Left lung (tissue), 10 donors: Measurements from ENCODE around the gene WDR44. TPM values are rescaled to one million over a fixed set of nuclear protein-coding genes. Genes with fewer than 3 reads are reported as not detected.
A peak's percentile ranks its signal among the peaks of the same experiment; 100 is the strongest.

Experiments
- ATAC-seq: fragments of 200-7000 bp; cut with Tn5 transposase; one replicate; pipeline ENCODE4 v1.9.1; 2020; ENCODE audit warnings: moderate library complexity
- DNase-seq, 4 donors: peaks; one replicate each; pipeline ENCODE4 v3.0.0-alpha.2; 2013 to 2020
- H3K27ac ChIP-seq, 2 donors: fragments of 200-600 bp; sonication (generic) in 1 of 2; one replicate each; pipeline versions ENCODE4 v1.5.0 to v1.8.0; 2020 to 2021
- H3K27me3 ChIP-seq, 2 donors: fragments of 200-600 bp; sonication (generic) in 1 of 2; one replicate each; pipeline versions ENCODE4 v1.5.0 to v1.8.0; 2020 to 2021
- H3K36me3 ChIP-seq, 2 donors: fragments of 200-600 bp; sonication (generic) in 1 of 2; one replicate each; pipeline versions ENCODE4 v1.5.0 to v1.8.0; 2020 to 2021
- H3K4me1 ChIP-seq, 2 donors: fragments of 200-600 bp; one replicate each; pipeline ENCODE4 v1.8.0; 2021
- H3K4me3 ChIP-seq, 2 donors: fragments of 200-600 bp; sonication (generic) in 1 of 2; one replicate each; pipeline versions ENCODE4 v1.5.0 to v1.8.0; 2020 to 2021; ENCODE audit warnings: mild to moderate bottlenecking in 1 of 2
- H3K9me3 ChIP-seq, 2 donors: fragments of 200-600 bp; sonication (generic) in 1 of 2; one replicate each; pipeline versions ENCODE4 v1.5.0 to v1.8.0; 2020 to 2021
- intact Hi-C, 2 donors: fragments of 100-400 bp; cut with DNase I; formaldehyde crosslinking; loops; one replicate each; pipeline versions ENCODE4 v1.11.2 to v1.14.2; 2022
- polyA plus RNA-seq, 6 donors: library from polyadenylated mRNA; unstranded; fragments of 120-200 nt; gene quantifications; one replicate each; pipeline ENCODE4 v1.2.1, GENCODE V29; 2013; ENCODE audit not compliant: insufficient read length in 6 of 6
- total RNA-seq, 2 donors: library from RNA; stranded (reverse); fragmentation: NEBNext Ultra II Directional; extraction: Animal tissue kit (Norgen Biotek cat#: 25700); gene quantifications; one replicate each; pipeline ENCODE4 v1.2.1, GENCODE V29; 2021
- TF ChIP-seq, protein P1 (sequence below), 2 donors: fragments of 200-600 bp; sonication (generic) in 1 of 2; IDR thresholded peaks; one replicate each; pipeline versions ENCODE4 v1.5.0 to v1.8.0; 2021; ENCODE audit warnings: antibody characterized with exemption in 2 of 2
- donor health status: DM: no; HTN: yes; CAD: no.
- donor health status: DM: no; HTN: no; CAD: no.

Gene WDR44
- total and polyA plus RNA-seq, 8 donors, result 12.0 to 16.3 (median 13.4) TPM

DNA sequence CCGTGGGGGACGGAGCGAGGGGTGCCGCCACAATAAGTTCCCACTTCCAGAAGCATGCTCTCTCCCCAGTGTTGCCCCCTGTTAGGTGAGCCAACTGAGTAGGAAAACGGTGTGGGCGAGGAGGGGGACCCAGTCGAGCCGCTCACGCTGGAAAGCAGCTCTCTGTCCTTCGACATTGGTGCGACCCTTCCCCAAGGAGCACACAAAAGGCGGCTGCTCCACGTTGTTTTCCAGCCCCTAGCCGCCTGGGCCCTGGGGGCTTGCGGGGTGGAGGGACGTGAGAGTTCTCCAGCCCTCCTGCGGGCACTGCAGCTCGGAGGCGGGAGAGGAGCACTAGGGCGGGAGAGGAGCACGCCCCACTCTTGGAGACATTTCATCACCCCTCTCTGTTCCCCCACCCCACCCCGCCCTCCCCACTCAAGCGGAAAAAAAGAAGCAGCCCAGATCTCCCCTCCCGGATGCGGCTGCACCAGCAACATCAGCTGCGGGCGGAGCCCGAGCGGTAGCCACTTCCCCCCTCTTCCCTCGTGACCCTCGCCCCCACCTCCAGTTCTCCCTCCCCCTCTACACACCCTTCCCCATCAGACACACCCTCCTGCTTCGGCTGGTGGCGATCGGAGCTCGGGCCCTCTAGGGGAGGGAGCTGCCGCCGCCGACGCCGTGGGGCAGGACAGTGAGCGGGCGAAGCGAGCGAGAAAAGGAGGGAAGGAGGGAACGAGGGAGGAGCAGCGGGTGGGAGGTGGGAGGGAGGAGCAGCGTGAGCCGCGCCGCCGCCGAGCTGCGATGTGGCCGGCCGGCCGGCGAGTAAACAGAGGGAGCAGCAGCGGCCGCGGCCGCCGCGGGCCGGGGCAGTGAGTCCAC lies 149.4 kb downstream of the WDR44 start, which contains the start of gene DOCK11:
TSS of gene DOCK11 (plus strand) at position 755 of the 861 bp plus-strand sequence. CDS start 157 bp downstream, outside the sequence.
- Histone ChIP-seq H3K27ac (peak within 1 kb of the TSS; percentile 72 to 92), H3K9me3 (no peaks in the 10 kb centered on the region), H3K36me3 (no peaks in the 10 kb centered on the region), H3K27me3 (no peaks in the 10 kb centered on the region), H3K4me3 (peak within 1 kb of the TSS; percentile 69), H3K4me1 (peaks cover 0 to 7% of the 10 kb centered on the region in 2 donors)
- TF ChIP-seq, protein P1, sequence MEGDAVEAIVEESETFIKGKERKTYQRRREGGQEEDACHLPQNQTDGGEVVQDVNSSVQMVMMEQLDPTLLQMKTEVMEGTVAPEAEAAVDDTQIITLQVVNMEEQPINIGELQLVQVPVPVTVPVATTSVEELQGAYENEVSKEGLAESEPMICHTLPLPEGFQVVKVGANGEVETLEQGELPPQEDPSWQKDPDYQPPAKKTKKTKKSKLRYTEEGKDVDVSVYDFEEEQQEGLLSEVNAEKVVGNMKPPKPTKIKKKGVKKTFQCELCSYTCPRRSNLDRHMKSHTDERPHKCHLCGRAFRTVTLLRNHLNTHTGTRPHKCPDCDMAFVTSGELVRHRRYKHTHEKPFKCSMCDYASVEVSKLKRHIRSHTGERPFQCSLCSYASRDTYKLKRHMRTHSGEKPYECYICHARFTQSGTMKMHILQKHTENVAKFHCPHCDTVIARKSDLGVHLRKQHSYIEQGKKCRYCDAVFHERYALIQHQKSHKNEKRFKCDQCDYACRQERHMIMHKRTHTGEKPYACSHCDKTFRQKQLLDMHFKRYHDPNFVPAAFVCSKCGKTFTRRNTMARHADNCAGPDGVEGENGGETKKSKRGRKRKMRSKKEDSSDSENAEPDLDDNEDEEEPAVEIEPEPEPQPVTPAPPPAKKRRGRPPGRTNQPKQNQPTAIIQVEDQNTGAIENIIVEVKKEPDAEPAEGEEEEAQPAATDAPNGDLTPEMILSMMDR (IDR thresholded peaks at IDR 0.05), result no peak
- DNase-seq (peak; percentile 51 to 92 (median 83)), ATAC-seq (peak; percentile 89)
- intact Hi-C loops, result no loop called here

DNA sequence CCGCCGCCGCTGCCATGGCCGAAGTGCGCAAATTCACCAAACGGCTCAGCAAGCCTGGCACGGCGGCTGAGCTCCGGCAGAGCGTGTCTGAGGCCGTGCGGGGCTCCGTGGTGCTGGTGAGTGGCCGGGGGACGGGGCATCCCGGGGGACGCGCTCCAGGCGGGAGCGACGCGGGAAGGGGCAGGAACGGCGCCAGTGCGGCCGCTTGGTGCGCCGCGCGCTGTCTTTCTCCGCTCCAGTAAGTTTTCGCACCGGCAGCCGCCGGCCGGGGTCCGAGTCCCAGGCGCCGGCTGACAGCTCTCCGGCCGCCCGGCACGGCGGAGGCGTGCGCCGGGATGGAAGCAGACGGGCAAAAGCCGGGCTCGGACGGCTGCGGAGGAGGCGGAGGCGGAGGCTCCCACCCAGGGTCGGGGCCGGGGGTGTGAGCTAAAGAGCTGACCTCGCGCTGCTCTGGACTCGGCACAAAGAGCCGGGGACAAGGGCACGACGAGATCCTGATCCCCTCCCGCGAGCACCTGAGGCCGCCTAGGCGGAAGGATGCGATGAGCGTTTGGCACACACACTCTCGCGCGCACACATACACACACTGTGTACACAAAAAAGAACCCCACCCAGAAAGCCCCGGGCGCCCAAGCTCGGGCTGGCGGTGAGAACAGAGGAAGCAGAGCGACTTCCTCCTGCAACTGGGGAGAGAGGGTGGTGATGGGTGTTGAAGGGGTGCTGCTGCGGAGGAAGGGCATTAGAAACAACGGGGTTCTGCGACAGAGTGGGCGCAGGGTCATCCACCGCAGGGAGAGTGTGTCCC lies 150.3 kb downstream of the WDR44 start:
- peak in 2 of 4 donors; percentile 80 to 90 for DNase-seq
- Histone ChIP-seq H3K27me3 (no peaks in the 10 kb centered on the region), H3K36me3 (no peaks in the 10 kb centered on the region), H3K27ac (peak overlapping the region; percentile 72 to 92), H3K4me1 (peaks cover 0 to 7% of the 10 kb centered on the region in 2 donors), H3K9me3 (no peaks in the 10 kb centered on the region), H3K4me3 (peak overlapping the region; percentile 69)
- TF ChIP-seq, protein P1 (IDR thresholded peaks at IDR 0.05), result no peak
- intact Hi-C loops, result no loop called here
- ATAC-seq, result peak; percentile 56

DNA sequence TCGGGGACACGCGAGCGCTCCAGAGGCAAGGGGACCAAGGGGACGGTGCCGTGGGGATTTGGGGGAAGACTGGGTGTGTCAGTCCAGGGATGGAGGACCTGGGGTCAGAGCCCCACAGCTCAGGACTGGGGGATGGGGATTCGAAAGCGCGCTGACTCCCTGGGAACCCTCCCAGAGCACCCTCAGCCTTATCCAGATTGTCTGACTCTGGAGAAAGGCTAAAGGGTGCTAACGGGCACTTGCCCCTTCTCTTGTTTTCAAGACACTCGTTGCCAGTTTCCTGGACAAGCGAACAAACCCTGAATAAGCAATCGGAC lies 150.8 kb downstream of the WDR44 start:
- Histone ChIP-seq H3K4me1 (peaks cover 0 to 11% of the 10 kb centered on the region in 2 donors), H3K27ac (peak overlapping the region; percentile 72 to 92), H3K4me3 (peak overlapping the region; percentile 69), H3K36me3 (no peaks in the 10 kb centered on the region), H3K27me3 (no peaks in the 10 kb centered on the region), H3K9me3 (no peaks in the 10 kb centered on the region)
- DNase-seq (no peak), ATAC-seq (peak; percentile 22)
- intact Hi-C loops, result no loop called here
- TF ChIP-seq, protein P1 (IDR thresholded peaks at IDR 0.05), result no peak

DNA sequence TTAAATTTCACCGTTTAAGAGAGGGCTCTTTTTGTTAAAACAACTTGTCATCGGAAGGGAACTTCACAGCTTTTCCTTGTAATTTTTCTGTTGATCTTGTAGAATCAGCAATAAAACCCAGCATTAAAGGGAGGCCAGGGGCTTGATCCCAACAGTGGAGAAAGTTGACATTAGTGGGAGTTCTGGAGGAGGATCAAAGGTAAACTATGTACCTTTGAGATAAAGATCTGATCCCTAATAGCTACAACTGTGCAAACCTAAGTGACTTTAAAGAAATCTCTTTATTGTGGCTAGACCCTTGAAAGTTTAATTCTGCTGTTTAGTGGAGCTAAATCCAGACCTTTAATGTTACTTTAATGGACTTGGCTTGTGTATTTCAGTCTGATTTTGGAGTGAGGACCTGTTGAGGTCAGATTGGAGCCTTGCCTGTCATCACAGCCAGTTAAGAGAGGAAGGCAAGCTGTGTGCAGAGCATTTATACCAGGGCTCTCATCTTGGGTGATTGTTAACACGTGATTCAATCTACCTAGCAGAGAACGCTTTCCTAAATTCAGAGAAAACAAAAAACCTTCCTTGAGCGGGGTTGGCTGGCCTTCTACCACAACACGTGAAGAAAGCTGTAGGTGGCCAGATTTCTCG lies 151.4 kb downstream of the WDR44 start:
- peak; percentile 8 for ATAC-seq
- peak overlapping the region; percentile 69 for H3K4me3 ChIP-seq
- intact Hi-C loops, result no loop called here
- no peaks in the 10 kb centered on the region for H3K27me3 ChIP-seq
- H3K27ac ChIP-seq, result peak overlapping the region; percentile 72 to 92
- DNase-seq, result no peak
- H3K4me1 ChIP-seq, result peaks cover 0 to 17% of the 10 kb centered on the region in 2 donors
- H3K9me3 ChIP-seq, result no peaks in the 10 kb centered on the region
- TF ChIP-seq, protein P1 (IDR thresholded peaks at IDR 0.05), result no peak
- H3K36me3 ChIP-seq, result no peaks in the 10 kb centered on the region
